GM12878 (cell line): ENCODE measurements around the gene ECPAS. TPM values are rescaled to one million over a fixed set of nuclear protein-coding genes. Genes with fewer than 3 reads are reported as not detected.
"Not testable (repeated sequence)": the region's sequence is repeated elsewhere in the genome, so short reads cannot be mapped to it uniquely, and the experiment has no call there.

Source experiments
- ATAC-seq: fragments of 200-7000 bp; cut with Tn5 transposase; 3 replicates; pipeline ENCODE4 v1.9.1; 2020; ENCODE audit warnings: mild to moderate bottlenecking, moderate library complexity
- BruUV-seq: library from RNA; stranded (reverse); fragments of 400-500 nt; replicated peaks from 2 replicates; lab custom pipeline; 2021; lab: Mats Ljungman, UMichigan
- CTCF ChIA-PET: fragments of 300-600 bp; sonication (Branson Sonifier 250); formaldehyde crosslinking; extraction: SDS; loops from one replicate; lab custom pipeline; 2021; ENCODE audit warnings: inconsistent platforms; lab: Yijun Ruan, JAX
- POLR2A ChIA-PET: fragments of 350-600 bp; formaldehyde crosslinking; extraction: SDS; loops from one replicate; lab custom pipeline; 2021; ENCODE audit warnings: inconsistent platforms; lab: Charles Lee
- RAD21 ChIA-PET: fragments of 300-600 bp; sonication (Branson Sonifier 250); formaldehyde crosslinking; loops from one replicate; lab custom pipeline; 2023; ENCODE audit warnings: antibody characterized with exemption; ENCODE audit not compliant: unreplicated experiment; lab: Charles Lee
- SMC1A ChIA-PET: fragments of 300-600 bp; sonication (Branson Sonifier 250); formaldehyde crosslinking; loops from one replicate; lab custom pipeline; 2023; ENCODE audit not compliant: unreplicated experiment, uncharacterized antibody; lab: Charles Lee
- DNase-seq: peaks from one replicate; pipeline ENCODE4 v3.0.0-alpha.2; 2011; ENCODE audit warnings: low read depth, low spot score
- FAIRE-seq: peaks from 3 replicates; lab custom pipeline; 2011; peaks lifted over from hg19 to GRCh38; lab: Jason Lieb, UNC
- H2AFZ ChIP-seq: 2 replicates; pipeline ENCODE4 v1.6.0; 2011; ENCODE audit warnings: low read depth, low read length, control low read depth; ENCODE audit not compliant: control insufficient read depth
- H3K27ac ChIP-seq: 2 replicates; pipeline ENCODE4 v1.5.1; 2011; ENCODE audit warnings: control low read depth; ENCODE audit not compliant: control insufficient read depth, insufficient read depth
- H3K27me3 ChIP-seq, 2 experiments: replicated peaks in 1 of 2; 2 replicates each; pipeline versions ENCODE4 v1.6.0 to v1.6.1; 2011; ENCODE audit warnings: low read length in 1 of 2; ENCODE audit not compliant: control insufficient read depth in 2 of 2, insufficient read depth in 2 of 2
- H3K36me3 ChIP-seq, 2 experiments: 2 replicates each; pipeline ENCODE4 v1.5.1; 2011; ENCODE audit warnings: low read length in 1 of 2; ENCODE audit not compliant: control insufficient read depth in 2 of 2, insufficient read depth in 2 of 2
- H3K4me1 ChIP-seq: 2 replicates; pipeline ENCODE4 v1.6.1; 2011; ENCODE audit warnings: mild to moderate bottlenecking, low read length, moderate library complexity, mixed read lengths; ENCODE audit not compliant: control insufficient read depth, insufficient read depth
- H3K4me2 ChIP-seq: 2 replicates; pipeline ENCODE4 v1.6.0; 2011; ENCODE audit warnings: control low read depth; ENCODE audit not compliant: control insufficient read depth, insufficient read depth
- H3K4me3 ChIP-seq: fragments of 200-600 bp; sonication (generic); 2 replicates; pipeline ENCODE4 v1.5.1; 2016
- H3K79me2 ChIP-seq: 2 replicates; pipeline ENCODE4 v1.6.0; 2011; ENCODE audit warnings: low read length; ENCODE audit not compliant: control insufficient read depth, insufficient read depth
- H3K9ac ChIP-seq: 2 replicates; pipeline ENCODE4 v1.8.0; 2011; ENCODE audit warnings: low read length, control low read depth, mixed read lengths; ENCODE audit not compliant: control insufficient read depth, insufficient read depth
- H3K9me3 ChIP-seq: replicated peaks from 3 replicates; pipeline ENCODE4 v1.5.1; 2011; ENCODE audit warnings: mild to moderate bottlenecking, low read length; ENCODE audit not compliant: control insufficient read depth, insufficient read depth
- H4K20me1 ChIP-seq: 2 replicates; pipeline ENCODE4 v1.6.0; 2011; ENCODE audit not compliant: control insufficient read depth, insufficient read depth
- BCLAF1 ChIP-seq: fragments of 450-650 bp; IDR thresholded peaks from 2 replicates; pipeline ENCODE4 v1.6.1; 2017; ENCODE audit warnings: antibody characterized with exemption, mild to moderate bottlenecking, moderate library complexity
- E2F8 ChIP-seq: fragments of 450-650 bp; IDR thresholded peaks from 2 replicates; pipeline ENCODE4 v1.6.1; 2018; ENCODE audit warnings: mild to moderate bottlenecking, low read depth, moderate library complexity; ENCODE audit not compliant: partially characterized antibody
- ELK1 ChIP-seq: IDR thresholded peaks from 2 replicates; pipeline ENCODE4 v1.6.1; 2012; ENCODE audit warnings: low read depth, low read length, improper control_type of control experiment
- MTA3 ChIP-seq: IDR thresholded peaks from 2 replicates; pipeline ENCODE4 v1.6.1; 2012; ENCODE audit warnings: low read length, inconsistent platforms, borderline replicate concordance
- NR2C1 ChIP-seq: fragments of 450-650 bp; IDR thresholded peaks from 2 replicates; pipeline ENCODE4 v1.6.1; 2017; ENCODE audit warnings: antibody characterized with exemption, mild to moderate bottlenecking, moderate library complexity
- WGBS: methylation state at CpG from one replicate; pipeline ENCODE4 v1.1.6; 2016; ENCODE audit warnings: low lambda C conversion rate; ENCODE audit not compliant: insufficient replicate concordance, insufficient coverage; ENCODE audit errors: missing lambda C conversion rate; 5-methylcytosine and 5-hydroxymethylcytosine counted together
- in situ Hi-C: fragments of 300-500 bp; cut with MboI; formaldehyde crosslinking; loops from 9 replicates; pipeline ENCODE4 v1.14.3; 2018; ENCODE audit warnings: mixed read lengths
- intact Hi-C: fragments of 100-400 bp; cut with micrococcal nuclease; formaldehyde crosslinking; loops from one replicate; pipeline ENCODE4 v1.14.2; 2022; ENCODE audit not compliant: unreplicated experiment
- polyA plus RNA-seq, 11 experiments: library from polyadenylated mRNA; depleted of rRNA in 4 of 11; unstranded in 6 of 11; stranded (reverse) in 5 of 11; fragments of >200 nt; fragmentation: Nextera tagmentation in 4 of 11; fragmentation: Illumina TruSeq in 1 of 11; extraction: Ambion mirVana in 4 of 11; extraction: Trizol in 1 of 11; gene quantifications; 1 replicate in 1 of 11; 2 replicates in 10 of 11; pipeline versions ENCODE4 v1.2.1 to v1.2.3, GENCODE V29; 2011 to 2016; ENCODE audit warnings: inconsistent platforms in 2 of 11, missing spikeins in 2 of 11, low read depth in 1 of 11
- total RNA-seq, 4 experiments: library from RNA; depleted of rRNA in 3 of 4; stranded (reverse); fragments of >200 nt in 3 of 4; fragmentation: Illumina TruSeq in 1 of 4; extraction: Trizol in 1 of 4; gene quantifications; 2 replicates each; pipeline versions ENCODE4 v1.2.1 to v1.2.3, GENCODE V29; 2013 to 2021

Gene ECPAS
- total and polyA plus RNA-seq, 10 of the 15 experiments (the other 5 are each of a cell fraction or from before 2014, with no cell fraction given) = 11.2 to 69.8 (median 50.1) TPM

DNA sequence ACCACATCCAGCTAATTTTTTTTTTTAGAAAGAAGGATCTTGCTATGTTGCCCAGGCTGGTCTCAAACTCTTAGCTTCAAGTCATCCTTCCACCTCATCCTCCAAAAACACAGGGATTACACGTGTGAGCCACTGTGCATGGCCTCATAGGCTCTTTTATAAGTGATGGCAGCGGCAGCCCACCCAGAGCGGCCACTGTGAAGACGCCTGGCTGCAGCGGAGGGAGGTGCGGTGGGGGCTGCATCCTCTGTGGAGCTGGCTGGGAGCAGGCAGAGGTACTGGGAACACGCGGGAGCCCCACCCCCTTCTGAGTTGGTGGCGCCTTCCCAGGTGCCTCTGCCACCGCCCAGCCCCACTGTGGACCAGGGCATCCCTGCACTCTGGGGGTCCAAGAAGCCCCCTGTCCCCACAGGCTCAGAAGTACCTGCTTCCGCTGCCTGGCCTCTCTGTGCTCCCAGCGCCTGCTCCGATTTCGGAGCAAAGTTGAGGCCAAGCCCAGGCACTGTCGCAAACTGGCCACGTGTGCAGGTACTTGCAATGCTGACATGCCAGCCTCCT is 16.9 kb upstream of the ECPAS start (continued):
- TF ChIP-seq BCLAF1 (no peak), ELK1 (no peak), NR2C1 (no peak), E2F8 (no peak), MTA3 (no peak)

DNA sequence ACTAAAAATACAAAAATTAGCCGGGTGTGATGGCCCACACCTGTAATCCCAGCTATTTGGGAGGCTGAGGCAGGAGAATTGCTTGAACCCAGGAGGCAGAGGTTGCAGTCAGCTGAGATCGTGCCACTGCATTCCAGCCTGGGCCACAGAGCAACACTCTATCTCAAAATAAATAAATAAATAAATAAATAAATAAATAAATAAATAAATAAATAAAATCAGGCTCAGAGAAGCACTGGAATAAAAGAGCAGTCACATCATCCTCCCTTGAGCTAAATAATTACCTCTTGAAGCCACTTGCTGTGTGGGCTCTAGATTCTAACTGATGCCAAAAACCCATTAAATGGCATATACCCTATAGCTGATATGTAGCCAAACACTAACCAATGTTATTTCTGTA is 13.0 kb upstream of the ECPAS start:
- SMC1A ChIA-PET, H2AFZ ChIP-seq, H3K9ac ChIP-seq, H3K36me3 ChIP-seq, H3K4me1 ChIP-seq, POLR2A ChIA-PET, H3K9me3 ChIP-seq, BruUV-seq, ATAC-seq, H4K20me1 ChIP-seq, intact Hi-C loops, H3K4me2 ChIP-seq, RAD21 ChIA-PET, CTCF ChIA-PET, H3K27ac ChIP-seq, H3K79me2 ChIP-seq, in situ Hi-C loops, FAIRE-seq, DNase-seq, H3K4me3 ChIP-seq, H3K27me3 ChIP-seq: not testable (repeated sequence)
- 21% methylated on average over 2 of the region's 2 CpGs for WGBS
